HL-60 (cell line): ENCODE data around the gene SH2D3C.

Source experiments
- DNase-seq, 2 experiments: peaks; one replicate each; pipeline ENCODE4 v3.0.0-alpha.2; 2010 to 2020; ENCODE audit warnings: low read depth in 1 of 2, low spot score in 1 of 2
- H3K27ac ChIP-seq: fragments of 250-450 bp; sonication (Bioruptor Pico); replicated peaks from 2 replicates; pipeline ENCODE4 v1.5.1; 2020; ENCODE audit warnings: mild to moderate bottlenecking, moderate library complexity
- H3K27me3 ChIP-seq: fragments of 250-450 bp; sonication (Bioruptor Pico); 2 replicates; pipeline ENCODE4 v1.5.1; 2021; ENCODE audit warnings: mild to moderate bottlenecking, moderate library complexity; ENCODE audit not compliant: insufficient read depth, poor library complexity, severe bottlenecking
- H3K4me3 ChIP-seq: replicated peaks from 2 replicates; pipeline ENCODE4 v1.5.1; 2011; ENCODE audit warnings: mild to moderate bottlenecking, control low read depth, low read length; ENCODE audit not compliant: insufficient read depth
- CTCF ChIP-seq: IDR thresholded peaks from one replicate; pipeline ENCODE4 v1.5.1; 2011; ENCODE audit warnings: low read length, control low read depth, inconsistent platforms; ENCODE audit not compliant: insufficient read depth
- GABPA ChIP-seq: IDR thresholded peaks from 2 replicates; pipeline ENCODE4 v1.6.1; 2012; ENCODE audit warnings: low read depth
- POLR2AphosphoS5 ChIP-seq: IDR thresholded peaks from 2 replicates; pipeline ENCODE4 v1.6.1; 2012; ENCODE audit warnings: low read depth
- REST ChIP-seq: IDR thresholded peaks from 2 replicates; pipeline ENCODE4 v1.6.1; 2012; ENCODE audit warnings: low read depth; ENCODE audit not compliant: insufficient replicate concordance
- SPI1 ChIP-seq: IDR thresholded peaks from 2 replicates; pipeline ENCODE4 v1.6.1; 2012; ENCODE audit warnings: low read depth, mild to moderate bottlenecking, borderline replicate concordance

Gene SH2D3C

GRCh38 chr9:127734247-127734746 lies 44.2 kb downstream of the SH2D3C start:
- Histone ChIP-seq H3K27me3 (no peaks in the 10 kb centered on the region), H3K27ac (peak overlapping the region; percentile 77), H3K4me3 (peak overlapping the region; percentile 55)
- TF ChIP-seq CTCF (peak; percentile 96), GABPA (no peak)
- DNase-seq, result no peak

- Histone ChIP-seq H3K27ac (peak overlapping the region; percentile 12; the same call in 1 of the 2 replicates), H3K4me3 (no peak overlapping the region), H3K27me3 (no peaks in the 10 kb centered on the region)
- TF ChIP-seq GABPA (no peak), POLR2AphosphoS5 (no peak), CTCF (no peak), REST (no peak), SPI1 (peak; percentile 88)
- DNase-seq, result peak in 1 of 2 experiments; percentile 52
Observed at GRCh38 chr9:127733614-127734013, 44.9 kb downstream of the SH2D3C start.

DNA sequence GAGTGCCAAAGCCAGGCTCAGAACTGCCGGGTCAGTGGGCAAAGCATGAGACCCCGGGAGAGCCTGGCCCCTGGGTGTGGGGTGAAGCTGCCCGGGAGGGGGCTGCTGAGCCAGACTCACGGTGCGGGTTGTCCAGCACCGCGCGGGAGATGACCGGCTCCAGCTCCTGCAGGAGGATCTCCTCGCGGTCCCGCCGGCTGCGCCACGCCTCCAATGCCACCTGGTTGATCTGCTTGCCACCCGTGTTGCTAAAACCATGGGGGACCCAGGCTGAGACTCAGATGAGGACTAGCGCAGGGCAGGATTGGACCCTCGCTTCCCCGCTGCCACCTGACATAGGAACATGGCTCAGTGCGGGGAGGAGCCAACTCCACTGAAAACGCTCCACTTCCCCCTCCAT lies 46.0 kb downstream of the SH2D3C start:
- Histone ChIP-seq H3K27me3 (no peaks in the 10 kb centered on the region), H3K27ac (no peak overlapping the region), H3K4me3 (no peak overlapping the region)
- no peak for DNase-seq
- TF ChIP-seq SPI1 (no peak), REST (no peak), POLR2AphosphoS5 (no peak), CTCF (no peak), GABPA (no peak)

GRCh38 chr9:127731938-127732337 lies 46.5 kb downstream of the SH2D3C start:
- DNase-seq, result no peak
- TF ChIP-seq GABPA (no peak), SPI1 (no peak), POLR2AphosphoS5 (no peak), REST (no peak), CTCF (no peak)
- Histone ChIP-seq H3K27ac (no peak overlapping the region), H3K4me3 (no peak overlapping the region), H3K27me3 (no peaks in the 10 kb centered on the region)
